ENCODE data around the gene TKTL2.

TKTL2 gene, protein sequence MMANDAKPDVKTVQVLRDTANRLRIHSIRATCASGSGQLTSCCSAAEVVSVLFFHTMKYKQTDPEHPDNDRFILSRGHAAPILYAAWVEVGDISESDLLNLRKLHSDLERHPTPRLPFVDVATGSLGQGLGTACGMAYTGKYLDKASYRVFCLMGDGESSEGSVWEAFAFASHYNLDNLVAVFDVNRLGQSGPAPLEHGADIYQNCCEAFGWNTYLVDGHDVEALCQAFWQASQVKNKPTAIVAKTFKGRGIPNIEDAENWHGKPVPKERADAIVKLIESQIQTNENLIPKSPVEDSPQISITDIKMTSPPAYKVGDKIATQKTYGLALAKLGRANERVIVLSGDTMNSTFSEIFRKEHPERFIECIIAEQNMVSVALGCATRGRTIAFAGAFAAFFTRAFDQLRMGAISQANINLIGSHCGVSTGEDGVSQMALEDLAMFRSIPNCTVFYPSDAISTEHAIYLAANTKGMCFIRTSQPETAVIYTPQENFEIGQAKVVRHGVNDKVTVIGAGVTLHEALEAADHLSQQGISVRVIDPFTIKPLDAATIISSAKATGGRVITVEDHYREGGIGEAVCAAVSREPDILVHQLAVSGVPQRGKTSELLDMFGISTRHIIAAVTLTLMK

DNA sequence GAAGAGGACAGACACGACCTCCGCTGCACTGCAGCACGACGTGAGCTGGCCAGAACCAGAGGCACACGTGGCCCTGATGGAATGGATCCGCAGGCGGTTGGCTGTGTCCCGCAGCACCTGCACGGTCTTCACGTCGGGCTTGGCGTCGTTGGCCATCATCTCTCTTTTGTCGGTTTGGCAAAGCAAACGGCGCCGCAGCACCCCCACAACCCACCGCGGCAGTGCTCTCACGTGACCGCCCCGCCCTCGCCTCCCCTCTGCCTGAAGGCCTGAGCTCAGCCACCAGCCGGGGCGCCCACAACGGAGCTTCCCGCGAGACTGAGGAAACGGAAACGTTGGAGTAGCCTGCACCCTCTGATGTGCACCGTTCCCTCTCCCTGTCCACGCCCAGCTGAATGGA lies at the start of gene TKTL2:
Gene TKTL2 (minus strand): TSS at position 179 of the 400 bp plus-strand sequence. CDS start 20 bp downstream, at position 159.
- no peak for DNase-seq (ENCODE audit: low read depth in 1 of 2, low spot score in 1 of 2)

DNA sequence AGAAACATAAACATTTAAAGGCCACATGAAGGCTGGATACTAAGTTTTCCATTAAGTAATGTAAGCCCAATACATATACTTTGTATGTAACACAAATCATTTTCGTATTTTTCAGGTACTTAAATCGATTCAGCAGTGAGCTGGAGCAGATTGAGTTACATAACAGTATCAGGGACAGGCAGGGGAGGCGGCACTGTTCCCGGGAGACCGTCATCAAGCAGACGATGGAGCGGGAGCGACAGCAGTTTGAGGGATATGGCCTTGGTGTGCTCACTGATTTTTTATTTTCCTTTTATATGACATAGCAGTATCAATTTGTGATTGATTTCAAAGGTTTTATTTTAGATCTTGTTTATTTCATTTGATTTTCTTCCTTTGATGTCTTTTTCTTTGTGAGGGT lies 41.6 kb upstream of the TKTL2 start:
- no peak for DNase-seq (ENCODE audit: low read depth in 1 of 2, low spot score in 1 of 2)

DNA sequence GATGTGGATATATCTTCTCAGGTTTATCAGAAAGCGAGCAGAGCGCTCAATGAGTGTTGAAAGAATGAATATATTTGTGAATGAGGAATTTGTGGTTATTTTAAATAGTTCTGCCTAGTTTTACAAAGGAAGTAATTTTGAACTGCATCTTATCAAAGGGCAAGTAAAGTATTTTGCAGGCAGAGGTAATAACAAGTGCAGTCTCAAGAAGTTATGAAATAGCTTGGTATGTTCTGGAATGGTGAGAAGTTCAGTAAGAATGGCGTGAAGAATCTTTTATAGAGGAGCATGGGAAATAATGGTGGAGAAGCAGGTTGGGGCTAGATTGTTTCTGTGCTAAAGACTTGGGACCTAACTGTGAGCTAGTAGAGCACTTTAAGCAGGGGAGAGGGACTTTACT lies 31.8 kb upstream of the TKTL2 start:
- no peak for DNase-seq (ENCODE audit: low read depth in 1 of 2, low spot score in 1 of 2)

DNA sequence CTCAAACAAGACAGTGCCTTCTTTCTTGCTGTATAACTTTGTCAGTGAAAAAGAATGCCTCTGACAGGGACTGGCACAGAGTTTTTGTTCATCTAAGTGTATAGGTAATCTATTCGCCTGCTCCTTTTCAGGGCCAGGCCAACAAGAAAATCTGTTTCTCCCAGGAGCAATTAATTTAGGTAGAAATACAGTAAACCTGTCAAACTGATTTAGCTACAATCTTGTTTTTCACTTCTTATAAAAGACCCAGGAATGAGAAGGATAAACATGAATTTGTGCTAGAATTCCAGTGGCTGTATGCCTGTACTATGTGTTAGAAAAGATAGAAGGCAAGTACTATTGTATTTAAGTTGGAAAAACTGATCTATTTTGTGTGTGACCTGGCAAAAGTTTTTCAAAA lies 27.0 kb upstream of the TKTL2 start:
- DNase-seq (ENCODE audit: low read depth in 1 of 2, low spot score in 1 of 2): no peak

DNA sequence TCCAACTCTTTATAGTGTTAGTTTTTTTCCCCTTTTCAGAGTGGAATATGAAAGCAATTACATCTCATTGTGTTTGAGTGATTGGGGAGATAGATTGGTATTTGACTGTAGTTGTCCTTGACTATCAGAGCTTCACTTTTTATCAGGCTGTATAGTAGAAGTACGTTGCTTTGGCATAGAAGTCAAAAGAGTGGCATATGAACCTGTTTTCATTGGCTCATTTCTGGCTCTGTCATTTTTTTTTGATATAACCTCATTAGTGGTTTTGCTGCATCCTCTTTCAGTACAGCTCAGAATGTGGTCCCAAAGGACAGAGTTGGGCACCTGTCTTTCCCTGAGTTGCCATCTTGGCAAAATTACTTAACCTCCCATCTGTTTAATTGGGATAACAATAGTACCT lies 22.3 kb upstream of the TKTL2 start:
- no peak for DNase-seq (ENCODE audit: low read depth in 1 of 2, low spot score in 1 of 2)

DNA sequence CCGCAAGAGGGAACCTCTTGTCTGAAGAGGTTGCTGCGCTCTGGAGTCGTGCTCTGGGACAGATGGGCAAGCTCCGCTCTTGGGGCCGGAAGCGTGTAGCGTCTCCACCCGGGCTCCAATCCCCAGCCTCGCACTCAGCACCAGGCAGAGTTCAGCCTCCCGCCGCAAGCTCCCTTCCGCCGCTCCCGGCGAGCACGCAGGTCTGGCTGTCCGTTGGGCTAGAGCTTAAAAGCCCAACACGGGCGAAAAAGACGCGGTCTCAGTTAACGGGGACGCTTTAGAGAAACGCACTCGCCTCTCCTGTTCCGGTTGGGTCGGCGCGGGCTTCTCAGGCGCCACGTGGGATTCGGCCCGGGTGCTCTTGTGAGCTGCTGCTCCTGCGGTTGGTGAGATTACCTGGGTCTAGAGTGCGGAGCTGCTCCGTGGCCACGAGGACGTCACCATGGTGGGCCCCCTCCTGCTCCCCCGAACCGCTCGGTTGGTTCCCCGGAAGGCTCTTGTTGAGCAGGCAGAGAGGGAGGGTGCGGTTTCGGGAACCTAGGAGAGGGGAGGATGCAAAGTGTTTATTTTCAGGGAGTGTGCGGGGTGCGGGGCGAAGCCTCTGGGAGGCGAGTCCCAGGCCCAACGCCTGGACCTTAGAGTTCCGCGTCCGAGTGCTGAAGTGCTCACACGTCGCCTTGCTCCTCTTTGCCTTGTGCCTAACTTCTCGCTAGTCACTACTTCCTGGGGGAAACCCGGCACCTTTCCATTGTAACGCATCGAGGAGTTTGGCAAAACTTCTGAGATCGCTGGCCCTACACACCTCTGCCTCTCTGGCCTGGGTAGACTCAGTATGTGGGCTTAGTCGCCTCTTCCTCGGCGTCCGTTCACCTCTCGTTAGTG lies 21.0 kb upstream of the TKTL2 start, which contains the start of gene TMA16:
Gene TMA16 (plus strand): TSS at position 331 of the 882 bp plus-strand sequence. CDS start 112 bp downstream, at position 443.
- peak; percentile 54 to 74 for DNase-seq (ENCODE audit: low read depth in 1 of 2, low spot score in 1 of 2)

DNA sequence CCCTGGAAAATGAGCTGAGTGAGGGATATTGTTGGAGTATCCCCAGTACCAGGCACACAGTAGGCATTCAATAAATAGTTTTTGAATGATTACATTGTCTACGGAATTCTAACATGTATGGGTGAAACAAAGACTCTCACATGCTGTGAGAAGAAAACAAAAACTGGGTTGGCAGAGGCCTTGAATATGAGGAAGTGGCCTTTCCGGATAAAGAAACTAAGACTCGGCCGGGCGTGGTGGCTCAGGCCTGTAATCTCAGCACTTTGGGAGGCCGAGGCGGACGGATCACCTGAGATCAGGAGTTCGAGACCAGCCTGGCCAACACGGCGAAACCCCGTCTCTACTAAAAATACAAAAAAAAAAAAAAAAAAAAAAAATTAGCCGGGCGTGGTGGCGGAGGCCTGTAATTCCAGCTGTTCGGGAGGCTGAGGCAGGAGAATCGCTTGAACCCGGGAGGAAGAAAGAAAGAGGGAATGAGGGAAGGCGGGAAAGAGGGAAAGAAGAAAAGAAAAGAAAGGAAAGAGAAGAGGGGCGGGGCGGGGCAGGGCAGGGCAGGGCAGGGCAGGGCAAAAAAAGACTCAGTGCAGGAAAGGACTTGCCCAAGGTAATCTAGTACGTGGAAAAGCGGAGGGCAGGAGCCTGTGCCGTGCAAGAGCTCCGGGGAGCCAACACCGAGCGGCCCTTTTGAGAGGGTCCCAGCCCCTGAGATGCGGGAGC lies 20.2 kb upstream of the TKTL2 start:
- no peak for DNase-seq (ENCODE audit: low read depth in 1 of 2, low spot score in 1 of 2)

DNA sequence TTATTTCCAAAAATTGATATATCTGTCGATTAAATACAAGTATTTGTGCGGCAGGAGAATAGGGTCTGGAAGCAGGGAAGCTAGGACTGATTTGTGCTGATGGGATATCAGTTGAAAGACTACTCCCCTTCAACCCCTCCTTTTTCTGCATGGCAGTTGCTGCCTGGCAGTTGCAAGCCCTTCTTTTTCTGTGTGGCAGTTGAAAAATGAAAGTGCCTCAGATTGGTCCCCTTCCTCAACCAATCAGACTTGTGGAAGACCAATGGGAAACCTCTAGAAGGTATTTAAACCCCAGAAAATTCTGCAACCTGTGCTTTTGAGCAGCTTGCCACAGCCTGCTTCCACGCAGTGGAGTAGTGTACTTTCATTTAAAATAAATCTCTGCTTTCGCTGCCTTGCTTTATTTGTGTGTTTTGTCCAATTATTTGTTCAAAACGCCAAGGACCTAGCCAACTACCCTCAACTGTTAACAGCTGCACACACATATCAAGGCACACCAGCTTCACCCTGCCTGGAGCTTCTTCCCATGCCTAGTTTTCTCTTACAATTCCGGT lies 19.5 kb upstream of the TKTL2 start:
- DNase-seq (ENCODE audit: low read depth in 1 of 2, low spot score in 1 of 2): no peak

DNA sequence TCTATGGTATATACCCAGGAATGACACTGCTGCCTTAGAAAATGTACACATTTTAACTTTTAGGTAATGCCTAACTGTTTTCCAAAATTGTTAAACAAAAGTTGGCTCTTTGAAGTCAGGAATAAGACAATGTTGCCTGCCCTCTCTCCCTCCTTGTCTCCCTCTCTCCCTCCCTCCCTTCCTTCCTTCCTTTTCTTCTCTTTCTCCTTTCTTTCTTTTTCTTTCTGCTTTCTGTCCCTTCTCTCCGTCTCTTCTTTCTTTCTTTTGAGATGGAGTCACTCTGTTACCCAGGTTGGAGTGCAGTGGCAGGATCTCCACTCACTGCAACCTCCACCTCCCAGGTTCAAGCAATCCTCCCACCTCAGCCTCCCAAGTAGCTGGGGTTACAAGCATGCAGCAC lies 16.4 kb upstream of the TKTL2 start:
- no peak for DNase-seq (ENCODE audit: low read depth in 1 of 2, low spot score in 1 of 2)

DNA sequence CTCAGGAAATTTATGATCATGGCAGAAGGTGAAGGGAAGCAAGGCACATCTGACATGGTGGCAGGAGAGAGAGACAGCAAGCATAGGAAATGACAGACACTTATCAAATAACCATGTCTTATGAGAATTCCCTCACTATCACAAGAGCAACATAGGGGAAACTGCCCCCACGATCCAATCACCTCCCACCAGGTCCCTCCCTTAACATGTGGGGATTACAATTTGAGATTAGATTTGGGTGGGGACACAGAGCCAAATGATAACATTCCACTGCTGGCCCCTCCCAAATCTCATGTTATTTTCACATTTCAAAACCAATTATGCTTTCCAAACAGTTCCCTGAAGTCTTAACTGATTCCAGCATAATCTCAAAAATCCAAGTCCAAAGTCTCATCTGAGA lies 12.8 kb upstream of the TKTL2 start:
- no peak for DNase-seq (ENCODE audit: low read depth in 1 of 2, low spot score in 1 of 2)

DNA sequence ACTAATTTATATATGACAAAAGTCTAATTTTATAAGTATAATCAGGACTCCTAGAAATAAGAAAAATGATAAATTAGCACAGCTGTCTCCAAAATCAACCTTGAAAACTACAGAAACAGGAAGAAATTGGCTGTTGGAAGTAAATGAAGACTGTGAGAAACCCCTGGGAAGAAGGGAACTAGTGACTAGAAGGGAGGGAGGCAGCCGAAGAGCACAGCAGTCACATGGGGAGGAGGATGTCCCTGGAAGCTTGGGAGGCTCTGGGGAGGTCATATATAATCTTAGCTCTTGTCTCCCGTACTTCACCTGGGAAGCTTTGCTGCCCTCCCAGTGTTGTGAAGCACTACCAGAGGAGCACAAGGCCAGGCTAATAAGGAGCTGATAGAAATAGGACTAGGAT lies 12.0 kb upstream of the TKTL2 start:
- no peak for DNase-seq (ENCODE audit: low read depth in 1 of 2, low spot score in 1 of 2)

DNA sequence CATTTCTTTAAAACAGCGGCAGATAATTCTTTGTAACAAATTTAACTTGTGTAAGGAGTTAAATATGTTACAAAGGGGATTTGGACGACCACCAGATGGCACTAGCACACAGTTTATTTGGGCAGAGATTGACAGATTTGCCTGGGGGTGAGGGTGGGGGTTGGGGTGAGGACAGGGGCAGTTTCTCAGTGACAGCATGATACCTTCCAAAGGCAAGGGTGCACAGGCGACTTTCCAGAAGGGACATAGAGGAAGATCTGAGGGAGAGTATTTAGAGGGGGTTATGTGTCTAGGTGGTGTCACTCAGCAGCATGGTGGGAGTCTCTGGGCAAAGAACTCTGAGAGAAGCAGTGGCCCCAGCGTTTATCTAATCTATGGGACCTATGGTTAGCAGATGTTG lies 11.4 kb upstream of the TKTL2 start:
- no peak for DNase-seq (ENCODE audit: low read depth in 1 of 2, low spot score in 1 of 2)

DNA sequence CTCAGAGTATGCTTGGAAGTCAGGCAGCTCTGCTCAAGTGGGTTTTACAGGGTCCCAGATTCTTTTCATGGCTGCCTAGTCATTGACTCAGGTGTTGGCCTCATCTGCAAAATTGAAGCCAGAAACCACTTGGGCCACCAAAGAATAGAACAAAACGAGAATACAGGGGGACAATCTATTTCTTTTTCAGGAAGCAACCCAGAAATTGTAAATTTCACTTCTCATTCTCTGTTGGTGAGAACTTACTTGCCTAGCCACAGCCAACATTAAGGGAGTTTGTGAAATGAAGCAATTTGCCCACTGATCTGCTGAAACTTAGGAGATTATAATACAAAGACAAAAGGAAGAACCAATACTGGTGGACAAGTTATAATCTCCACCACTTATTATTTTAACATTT lies 8.6 kb upstream of the TKTL2 start:
- no peak for DNase-seq (ENCODE audit: low read depth in 1 of 2, low spot score in 1 of 2)

DNA sequence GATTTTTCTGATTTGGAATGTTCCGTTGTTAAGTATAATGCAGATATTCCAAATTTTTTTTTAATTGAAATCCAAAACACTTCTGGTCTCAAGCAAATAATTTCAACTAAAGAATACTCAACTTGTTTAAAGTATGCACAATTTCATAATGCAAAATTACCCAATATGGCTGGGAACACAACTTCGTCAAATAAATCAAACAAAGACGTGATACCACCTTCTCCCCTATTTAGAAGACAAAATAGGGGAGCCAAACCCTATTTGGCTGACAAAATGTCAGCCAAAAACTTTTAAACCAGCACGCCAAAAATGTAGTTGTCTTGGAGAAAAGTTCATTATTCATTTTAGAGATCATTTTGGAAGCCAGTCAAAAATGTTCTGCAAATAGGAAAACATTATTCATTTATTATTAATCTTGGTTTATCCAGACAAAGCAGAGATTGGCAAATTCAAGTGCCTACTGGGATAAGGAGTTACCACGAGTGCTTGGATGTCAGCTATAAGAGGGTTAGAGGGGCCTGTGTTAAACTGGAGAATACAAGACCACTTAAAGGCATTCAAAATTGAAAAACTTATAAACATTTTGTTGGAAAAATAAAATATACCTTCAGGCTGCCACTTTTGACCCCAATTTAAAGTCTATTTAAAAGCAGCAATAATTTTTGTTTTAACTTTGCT lies 3.3 kb upstream of the TKTL2 start:
- no peak for DNase-seq (ENCODE audit: low read depth in 1 of 2, low spot score in 1 of 2)

DNA sequence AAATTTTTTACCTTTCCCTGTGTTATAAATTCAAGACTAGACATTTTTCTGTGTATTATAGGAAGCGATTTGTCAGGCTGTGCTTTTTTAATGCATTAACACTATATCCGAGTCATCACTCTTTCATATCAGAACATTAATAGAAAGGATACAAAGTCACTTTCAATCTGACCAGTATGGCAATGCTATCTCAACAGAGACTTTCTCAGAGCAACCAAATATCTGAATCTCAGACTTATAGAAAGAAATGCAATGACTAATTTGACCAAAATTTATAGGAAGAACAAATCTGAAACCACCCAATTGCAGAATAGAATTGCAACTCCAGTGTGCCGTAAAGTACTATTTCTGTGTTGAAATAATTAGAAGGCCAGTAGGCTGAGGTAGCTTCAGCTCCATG lies 473 bp upstream of the TKTL2 start:
- DNase-seq (ENCODE audit: low read depth in 1 of 2, low spot score in 1 of 2): no peak

DNA sequence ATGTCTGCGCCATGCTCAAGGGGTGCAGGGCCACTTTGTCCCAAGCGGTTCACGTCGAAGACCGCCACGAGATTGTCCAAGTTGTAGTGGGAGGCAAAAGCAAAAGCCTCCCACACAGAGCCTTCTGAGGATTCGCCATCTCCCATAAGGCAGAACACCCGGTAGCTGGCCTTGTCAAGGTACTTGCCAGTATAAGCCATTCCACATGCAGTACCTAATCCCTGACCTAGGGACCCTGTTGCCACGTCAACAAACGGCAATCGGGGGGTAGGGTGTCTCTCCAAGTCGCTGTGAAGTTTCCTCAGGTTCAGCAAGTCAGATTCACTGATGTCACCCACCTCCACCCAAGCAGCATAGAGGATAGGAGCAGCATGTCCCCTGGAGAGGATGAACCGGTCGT lies 424 bp downstream of the TKTL2 start:
- no peak for DNase-seq (ENCODE audit: low read depth in 1 of 2, low spot score in 1 of 2)

DNA sequence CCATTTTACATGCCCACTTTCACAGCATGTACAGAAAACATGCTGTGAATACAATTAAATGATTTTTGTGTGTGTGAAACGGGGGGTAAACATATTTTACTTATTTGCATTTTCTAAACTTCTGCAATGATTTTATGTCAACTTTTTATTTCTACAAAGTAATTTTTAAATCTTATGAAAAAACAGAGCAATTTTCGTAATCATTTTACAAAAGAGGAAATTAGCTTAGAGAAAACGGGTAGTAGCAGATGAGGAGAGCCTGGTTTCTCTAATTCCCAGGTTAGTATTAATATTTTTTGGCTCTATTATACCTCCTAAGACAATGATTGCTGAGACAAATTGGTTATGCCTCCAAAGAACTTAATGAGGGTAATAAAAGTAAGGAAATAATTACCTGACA lies 3.2 kb downstream of the TKTL2 start:
- DNase-seq (ENCODE audit: low read depth in 1 of 2, low spot score in 1 of 2): no peak

DNA sequence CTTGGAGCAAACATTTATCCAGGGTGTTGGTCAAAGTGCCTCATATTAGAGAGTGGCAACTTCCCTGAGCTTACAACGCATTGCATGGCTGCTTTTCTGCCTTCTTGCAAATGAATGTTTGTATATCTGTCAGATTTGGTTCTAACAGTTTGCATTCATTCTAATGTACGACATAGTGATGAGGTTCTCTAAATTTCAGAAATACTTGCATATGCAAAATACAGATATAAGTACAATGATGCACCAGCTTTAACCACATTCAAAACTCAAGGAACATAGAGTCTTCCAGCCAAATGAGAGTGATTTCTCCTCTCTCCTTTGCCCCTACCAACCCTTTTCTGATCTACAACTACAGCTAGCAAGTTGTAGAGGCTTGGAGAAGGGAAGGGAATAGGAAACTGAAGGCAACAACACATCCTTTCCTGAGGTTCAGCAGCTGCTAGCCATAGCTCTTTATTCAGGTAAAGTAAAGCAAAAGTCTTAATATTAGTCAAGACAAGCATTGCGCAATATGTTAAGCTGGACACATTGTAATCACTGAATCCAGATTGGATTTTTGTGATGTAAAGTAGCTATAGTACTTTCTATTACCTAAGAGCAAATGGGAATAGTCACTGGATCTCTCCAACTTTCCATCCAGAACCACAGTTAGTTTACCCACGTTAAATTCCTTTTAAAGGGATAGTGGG lies 6.3 kb downstream of the TKTL2 start:
- DNase-seq (ENCODE audit: low read depth in 1 of 2, low spot score in 1 of 2): no peak

DNA sequence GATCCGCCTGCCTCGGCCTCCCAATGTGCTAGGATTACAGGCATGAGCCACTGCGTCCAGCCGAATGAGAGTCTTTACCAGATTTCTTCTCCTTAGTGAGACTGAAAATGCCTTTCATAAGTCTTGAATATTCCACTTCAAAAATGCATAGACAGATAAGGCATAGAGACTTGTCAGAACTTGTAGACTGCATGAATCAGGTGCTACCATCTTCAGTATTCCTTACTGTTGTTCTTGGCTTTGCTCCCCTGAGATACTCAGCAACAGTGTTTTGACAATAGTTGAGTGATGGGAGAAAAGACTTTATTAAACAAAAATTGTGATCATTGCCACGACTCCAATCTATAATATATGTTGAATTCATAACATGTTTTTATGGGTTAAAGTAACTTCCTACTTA lies 11.0 kb downstream of the TKTL2 start:
- no peak for DNase-seq (ENCODE audit: low read depth in 1 of 2, low spot score in 1 of 2)
